ENCODE measurements around the gene HSP90AA1.
A peak's percentile ranks its signal among the peaks of the same experiment; 100 is the strongest.
"Not testable (repeated sequence)": the region's sequence is repeated elsewhere in the genome, so short reads cannot be mapped to it uniquely, and the experiment has no call there.

The HSP90AA1 gene

DNA sequence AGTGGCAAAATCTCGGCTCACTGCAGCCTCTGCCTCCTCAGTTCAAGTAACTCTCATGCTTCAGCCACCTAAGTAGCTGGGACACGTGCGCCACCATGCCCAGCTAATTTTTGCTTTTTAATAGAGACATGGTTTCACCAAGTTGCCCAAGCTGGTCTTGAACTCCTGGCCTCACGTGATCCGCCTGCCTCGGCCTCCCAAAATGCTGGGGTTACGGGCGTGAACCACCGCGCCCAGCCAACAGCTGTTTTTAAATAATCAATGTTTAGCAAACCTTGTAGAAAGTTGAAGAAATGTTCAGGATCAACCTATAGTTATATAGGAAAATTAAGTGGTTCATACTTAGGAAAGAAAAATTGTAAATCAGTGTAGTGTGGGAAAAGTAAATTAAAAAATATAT, 6.0 kb upstream of the HSP90AA1 start:
- DNase-seq = no peak

DNA sequence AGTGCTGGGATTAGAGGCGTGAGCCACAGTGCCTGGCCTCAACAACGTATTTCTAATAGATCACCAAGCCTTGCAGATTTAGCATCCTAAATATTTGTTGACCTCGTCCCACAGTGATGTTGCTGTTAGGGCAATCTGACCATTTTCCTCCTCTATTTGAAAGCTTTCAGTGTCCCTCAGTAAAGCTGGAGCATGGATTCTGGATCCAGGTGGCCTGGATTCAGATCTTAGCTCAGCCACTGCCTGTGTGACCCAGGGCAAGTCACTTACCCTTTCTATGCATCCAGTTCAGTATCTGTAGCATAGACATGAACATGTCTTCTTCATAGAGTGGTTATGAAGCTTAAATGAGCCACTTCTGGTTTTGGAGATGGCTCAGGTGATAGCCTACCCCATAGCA, 3.9 kb upstream of the HSP90AA1 start:
- no peak for DNase-seq

DNA sequence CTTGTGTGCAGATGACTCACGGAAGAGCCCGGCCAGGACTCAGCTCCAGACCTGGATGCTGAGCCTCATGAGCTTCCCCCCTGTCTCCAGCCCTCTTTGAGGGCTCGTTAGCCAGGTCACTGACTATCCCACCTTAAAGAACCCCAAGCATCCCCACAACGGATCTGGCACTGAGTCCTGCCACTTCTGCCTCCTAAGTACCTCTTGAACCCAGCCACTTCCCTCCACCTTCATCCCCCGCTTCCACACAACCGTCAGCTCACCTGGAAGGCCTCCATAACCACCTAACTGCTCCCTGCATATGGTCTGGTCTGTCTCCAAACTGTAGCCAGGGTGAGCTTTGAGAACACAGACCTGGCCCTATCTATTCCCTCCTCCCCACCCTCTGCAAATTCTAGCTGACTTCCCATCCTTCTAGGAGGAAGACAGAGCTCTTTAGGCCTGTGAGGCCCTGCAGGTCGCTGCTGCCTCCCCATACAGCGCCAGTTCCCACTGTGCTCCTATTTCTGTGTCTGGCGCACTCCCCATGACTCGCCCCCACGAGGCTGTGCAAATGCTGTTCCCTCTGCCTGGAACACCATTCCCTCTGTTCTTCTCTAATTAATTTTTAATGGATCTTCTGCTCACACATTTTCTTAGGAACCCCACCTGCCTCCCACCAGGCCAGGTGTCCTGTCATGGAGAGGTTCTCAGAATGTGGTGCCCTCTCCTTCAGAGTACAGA, 2.9 kb upstream of the HSP90AA1 start:
- DNase-seq = no peak

DNA sequence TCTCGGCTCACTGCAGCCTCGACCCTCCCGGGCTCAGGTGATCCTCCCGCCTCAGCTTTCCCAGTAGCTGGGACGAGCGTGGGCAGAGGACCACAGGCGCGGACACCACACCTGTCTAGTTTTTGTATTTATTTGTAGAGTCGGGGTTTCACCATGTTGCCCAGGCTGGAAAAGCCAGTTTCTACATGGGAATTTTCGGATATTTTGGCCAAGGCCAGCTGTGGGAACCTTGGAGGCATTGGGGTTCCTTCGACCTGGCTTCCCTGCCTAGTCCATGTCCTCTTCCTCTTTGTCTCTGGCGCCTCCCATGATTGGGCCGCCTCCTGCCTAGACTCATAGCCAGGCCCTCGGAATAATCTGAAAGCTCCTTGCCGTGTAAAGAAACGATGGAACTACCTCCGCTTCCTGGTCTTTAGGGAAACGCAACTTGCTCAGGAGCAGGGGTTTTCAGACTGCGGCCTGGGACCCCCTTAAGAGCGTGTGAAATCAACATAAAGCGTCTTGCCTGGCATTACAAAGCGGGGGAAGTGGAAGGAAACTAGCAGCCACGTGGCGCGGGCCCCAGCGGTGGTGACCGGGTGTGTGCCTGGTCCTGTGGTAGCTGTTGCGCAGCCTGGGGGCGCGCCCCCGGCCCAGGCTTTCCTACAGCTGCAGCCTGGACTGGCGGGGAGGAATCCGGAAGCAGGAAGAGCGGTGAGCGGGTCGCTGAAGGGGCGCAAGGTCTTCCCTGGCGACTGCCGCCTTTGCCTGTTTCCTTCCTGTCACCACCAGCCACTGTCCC, 1.4 kb upstream of the HSP90AA1 start:
- no peak for DNase-seq

DNA sequence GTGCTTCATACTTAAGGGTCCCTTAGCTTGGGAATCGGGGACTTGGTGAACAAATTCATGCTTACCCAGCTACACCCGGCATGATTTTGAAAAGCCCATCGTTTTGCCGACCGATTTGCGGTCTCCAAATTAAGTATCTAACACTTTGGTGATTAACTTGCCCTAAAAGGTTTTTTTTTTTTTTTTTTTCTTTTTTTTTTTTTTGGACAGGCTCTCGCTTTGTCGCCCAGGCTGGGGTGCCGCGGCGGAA, 843 bp upstream of the HSP90AA1 start:
- DNase-seq = no peak

DNA sequence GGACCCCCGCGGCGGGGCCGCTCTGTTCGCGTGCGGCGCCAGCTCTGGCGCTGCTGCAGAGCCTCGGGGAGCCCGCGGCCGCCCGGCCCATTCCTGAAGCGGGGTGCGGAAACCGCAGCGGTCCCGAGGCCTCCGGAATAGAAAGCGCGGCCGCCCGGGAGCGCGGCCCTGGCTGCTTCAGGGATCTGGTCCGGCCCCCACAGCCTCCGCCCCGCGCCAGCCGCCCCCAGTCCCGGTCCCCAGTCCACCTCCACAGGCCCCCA, 204 bp downstream of the HSP90AA1 start:
- no peak for DNase-seq

DNA sequence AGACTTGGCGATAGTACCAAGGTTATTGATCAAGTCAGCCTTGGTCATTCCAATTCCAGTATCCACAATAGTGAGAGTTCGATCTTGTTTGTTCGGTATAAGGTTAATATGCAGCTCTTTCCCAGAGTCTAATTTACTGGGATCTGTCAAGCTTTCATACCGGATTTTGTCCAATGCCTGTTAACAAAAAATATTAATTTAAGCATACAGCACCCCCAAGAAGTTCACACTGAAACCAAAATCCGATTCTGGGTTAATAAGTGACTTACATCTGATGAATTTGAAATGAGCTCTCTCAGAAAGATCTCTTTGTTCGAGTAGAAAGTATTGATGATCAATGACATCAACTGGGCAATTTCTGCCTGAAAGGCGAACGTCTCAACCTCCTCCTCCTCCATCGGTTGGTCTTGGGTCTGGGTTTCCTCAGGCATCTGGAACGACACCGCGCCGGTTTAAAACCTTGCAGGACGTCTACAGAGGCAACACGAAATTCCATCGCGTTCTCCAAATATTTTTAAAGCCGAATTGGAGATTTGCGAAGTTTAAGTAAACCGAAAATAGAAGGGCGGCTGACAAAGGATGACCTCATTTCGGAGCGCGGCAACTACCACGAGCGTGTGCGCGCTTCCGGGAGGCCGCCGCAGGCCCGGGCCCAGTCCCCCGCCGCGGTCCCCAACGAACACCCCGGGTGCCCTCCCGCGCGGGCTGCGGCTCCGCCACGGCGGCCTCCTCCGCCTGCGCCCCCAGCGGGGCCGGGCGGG, 716 bp downstream of the HSP90AA1 start:
- no peak for DNase-seq

DNA sequence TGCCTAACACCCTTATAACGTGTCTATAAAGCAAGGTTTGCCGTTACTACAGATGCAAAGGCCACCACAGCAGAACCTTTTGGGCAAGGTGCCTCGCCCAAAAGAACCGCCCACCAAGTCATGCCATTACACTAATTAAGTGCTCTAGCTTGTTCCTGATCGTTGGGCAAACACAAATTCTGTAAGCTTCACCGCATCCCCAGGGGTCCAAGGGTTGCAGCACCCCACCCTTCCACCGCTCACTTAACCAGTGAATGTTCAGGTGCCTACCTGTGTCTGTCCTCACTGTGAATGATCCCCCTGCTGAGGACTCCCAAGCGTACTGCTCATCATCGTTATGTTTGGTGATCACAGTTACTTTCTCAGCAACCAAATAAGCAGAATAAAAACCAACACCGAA, 1.4 kb downstream of the HSP90AA1 start:
- no peak for DNase-seq

DNA sequence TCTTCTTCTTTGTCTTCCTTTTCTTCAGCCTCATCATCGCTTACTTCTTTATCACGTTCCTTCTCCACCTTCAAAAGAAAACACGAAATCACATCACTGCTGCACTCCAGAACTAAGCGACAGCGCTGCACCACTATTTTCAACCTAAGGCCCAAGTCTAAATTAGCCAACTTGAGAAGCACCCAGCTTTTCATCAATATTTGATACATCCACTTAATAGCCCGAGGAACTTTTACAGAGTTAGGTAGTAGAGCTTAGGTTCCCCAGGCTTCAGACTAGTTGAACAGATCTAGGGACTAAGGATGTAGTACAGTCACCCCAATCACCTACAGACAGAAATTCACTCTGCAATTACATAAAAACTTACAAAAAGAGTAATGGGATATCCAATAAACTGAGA, 1.9 kb downstream of the HSP90AA1 start:
- DNase-seq = no peak

DNA sequence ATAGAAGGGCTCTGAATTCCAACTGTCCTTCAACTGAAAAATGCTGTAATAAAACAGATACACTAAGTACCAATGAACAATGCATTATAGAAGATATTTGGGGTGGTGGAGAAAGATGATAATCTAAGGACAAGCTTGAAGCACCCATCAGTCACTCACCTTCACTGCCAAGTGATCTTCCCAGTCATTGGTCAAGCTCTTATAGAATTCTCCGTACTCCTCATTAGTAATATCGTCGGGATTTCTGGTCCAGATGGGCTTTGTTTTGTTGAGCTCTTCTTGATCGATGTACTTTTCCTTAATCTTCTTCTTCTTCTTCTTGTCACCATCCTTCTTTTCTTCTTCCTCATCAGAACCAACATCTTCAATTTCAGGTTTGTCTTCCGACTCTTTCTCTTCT, 2.3 kb downstream of the HSP90AA1 start:
- DNase-seq = not testable (repeated sequence)

DNA sequence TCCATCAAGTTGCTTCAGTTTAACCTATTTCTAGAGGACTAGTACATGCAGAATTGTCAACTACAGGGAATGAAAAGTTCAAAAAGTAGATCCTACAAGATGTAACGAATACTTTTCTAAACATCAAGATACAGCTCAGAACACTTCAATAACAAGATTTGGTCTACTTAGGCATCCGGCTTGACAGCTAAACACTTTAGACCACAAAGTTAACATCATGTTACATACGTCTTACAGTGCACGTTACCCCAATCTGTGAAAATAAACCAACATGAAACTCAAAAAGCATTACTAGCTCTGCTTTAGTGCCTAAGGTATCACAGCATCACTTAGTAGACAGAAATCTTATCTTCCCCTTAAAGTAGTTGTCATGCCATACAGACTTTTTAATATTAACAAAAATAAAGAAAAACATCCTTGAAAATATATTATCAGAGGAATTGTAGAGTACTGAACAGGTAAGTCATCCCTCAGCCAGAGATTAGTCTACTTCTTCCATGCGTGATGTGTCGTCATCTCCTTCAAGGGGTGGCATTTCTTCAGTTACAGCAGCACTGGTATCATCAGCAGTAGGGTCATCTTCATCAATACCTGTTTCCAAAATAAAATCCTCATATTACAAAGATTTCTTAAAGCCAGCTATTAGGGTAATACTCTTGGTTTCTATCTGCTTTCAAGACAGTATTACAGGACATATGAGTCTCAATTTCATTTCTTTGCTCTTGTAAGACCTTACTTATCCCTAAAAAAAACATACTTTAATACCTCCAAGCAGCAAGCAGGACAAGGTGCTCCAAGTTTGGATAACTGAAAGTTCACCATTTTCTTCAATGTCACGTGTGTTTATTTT, 5.4 kb downstream of the HSP90AA1 start:
- DNase-seq = no peak

DNA sequence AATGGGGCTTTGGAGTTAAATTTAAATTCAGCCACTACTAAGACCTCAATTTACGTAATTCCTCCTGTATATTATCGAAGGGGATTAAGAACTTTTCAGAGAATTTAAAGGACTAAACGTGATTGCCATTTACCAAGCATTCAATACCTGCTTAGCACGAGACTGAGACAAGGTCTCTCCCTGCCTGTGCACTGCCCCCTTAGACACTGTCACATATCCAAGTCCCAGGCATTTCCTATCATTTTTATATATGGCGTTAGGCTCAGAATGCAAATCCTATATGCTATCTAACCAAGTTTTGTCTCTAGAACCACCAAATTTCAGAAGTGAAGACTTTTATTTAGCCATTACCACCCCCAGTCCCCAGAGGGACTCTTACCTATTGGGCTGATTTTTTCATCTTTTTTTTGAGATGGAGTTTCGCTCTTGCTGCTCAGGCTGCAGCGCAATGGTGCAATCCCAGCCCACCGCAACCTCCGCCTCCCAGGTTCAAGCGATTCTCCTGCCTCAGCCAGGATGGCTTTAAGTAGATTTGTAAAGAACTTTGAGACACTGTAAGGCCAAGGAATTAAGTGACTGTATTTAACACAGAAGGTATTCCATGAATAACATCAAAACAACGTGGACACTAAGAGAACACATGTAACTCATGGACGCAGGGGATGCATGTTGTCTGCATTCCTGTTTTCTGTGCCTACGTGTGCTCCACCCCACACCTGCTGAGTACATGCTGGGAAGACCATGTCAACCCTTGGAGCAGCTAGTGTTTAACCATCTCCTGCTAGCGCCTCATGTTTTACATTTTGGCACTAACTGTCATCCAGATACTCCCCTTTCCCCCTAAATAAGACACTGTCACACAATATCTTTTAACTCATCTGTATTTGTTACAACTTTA, 6.4 kb downstream of the HSP90AA1 start:
- no peak for DNase-seq

DNA sequence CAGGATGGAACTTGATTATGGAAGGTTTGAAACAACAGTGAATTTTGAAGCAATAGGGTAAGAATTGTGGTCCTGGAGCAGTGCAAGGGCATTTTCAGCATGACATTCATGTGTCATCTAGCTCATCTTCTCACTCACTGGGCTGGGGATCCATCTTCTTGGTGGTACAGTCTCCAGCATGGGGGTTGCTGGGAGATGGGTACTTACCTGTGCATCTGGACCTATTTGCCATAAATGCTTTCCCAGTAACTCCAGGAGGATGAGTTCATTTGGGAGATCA, 7.2 kb downstream of the HSP90AA1 start:
- DNase-seq = no peak

DNA sequence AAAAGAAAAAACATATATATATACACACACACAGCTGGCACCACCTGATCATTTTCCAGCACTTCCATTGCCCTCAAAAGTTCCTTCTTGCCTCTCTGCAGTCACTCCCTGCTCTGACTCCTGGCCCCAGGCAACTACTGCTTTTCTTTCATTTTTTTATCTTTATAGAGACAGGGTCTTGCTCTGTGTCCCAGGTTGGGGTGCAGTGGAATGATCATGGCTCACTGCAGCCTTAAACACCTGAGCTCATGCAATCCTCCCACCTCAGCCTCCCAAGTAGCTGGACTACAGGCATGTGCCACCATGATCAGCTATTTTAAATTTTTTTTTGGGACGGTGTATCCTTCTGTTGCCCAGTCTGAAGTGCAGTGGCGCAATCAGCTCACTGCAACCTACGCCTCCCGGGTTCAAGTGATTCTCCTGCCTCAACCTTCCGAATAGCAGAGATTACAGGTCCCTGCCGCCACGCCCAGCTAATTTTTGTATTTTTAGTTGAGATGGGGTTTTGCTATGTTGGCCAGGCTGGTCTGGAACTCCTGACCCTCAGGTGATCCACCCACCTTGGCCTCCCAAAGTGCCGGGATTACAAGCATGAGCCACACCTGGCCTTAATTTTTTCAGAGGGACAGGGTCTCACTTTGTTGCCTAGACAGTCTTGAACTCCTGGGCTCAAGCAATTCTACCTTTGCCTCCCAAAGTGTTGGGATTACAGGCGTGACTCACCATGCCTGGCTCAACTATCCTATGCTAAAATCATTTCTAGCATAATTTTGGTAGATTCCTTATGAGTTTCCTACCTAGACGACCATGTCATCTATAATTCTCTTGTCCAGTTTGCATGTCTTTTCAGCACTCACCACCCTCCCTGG, 7.8 kb downstream of the HSP90AA1 start:
- DNase-seq = no peak

DNA sequence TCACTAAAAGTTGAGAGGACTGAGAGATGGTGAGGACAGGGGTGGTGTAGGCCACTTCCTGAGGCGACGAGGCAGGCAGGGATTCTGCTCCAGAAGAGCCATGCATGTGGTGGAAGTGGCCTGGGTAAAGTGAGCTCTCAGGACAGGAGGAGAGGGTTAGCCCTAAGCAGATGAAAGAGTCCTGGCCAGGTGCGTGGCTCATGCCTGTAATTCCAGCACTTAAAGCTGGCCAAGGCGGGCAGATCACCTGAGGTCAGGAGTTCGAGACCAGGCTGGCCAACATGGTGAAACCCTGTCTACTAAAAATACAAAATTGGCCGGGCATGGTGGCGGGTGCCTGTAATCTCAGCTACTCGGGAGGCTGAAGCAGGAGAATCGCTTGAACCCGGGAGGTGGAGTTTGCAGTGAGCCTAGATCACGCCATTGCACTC, 8.5 kb downstream of the HSP90AA1 start:
- DNase-seq = not testable (repeated sequence)

DNA sequence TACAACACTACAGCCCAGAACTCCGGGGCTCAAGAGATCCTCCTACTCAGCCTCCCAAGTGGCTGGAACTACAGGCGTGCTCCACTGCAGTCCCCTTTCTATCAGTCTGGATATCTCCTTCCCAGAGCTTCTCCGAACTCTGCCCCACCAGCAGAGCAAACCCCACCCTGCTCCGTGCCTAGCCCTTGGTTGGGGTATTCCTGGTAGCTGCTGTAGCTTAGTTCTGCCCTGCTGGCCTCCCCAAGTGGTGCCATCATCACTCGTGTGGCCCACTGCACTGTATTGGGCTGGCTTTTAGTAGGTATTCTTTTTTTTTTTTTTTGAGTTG, 9.5 kb downstream of the HSP90AA1 start:
- DNase-seq = no peak

DNA sequence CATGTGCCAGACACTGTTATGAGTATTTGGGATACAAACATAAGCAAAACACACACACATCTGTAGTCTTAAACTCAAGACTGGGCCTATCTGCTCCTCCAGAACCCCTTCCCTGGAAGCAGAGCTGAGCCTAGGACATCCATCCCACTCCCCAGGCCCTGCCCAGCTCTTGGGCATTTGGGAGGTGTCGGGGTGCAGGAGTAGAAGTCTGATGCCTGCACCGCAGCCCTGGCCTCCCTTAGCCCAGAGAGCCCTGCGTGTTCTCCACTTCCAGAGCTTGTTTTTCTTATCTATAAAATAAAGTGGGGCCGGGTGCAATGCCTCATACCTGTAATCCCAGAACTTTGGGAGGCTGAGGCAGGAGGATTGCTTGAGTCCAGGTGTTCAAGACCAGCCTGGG, 11.7 kb downstream of the HSP90AA1 start:
- no peak for DNase-seq

DNA sequence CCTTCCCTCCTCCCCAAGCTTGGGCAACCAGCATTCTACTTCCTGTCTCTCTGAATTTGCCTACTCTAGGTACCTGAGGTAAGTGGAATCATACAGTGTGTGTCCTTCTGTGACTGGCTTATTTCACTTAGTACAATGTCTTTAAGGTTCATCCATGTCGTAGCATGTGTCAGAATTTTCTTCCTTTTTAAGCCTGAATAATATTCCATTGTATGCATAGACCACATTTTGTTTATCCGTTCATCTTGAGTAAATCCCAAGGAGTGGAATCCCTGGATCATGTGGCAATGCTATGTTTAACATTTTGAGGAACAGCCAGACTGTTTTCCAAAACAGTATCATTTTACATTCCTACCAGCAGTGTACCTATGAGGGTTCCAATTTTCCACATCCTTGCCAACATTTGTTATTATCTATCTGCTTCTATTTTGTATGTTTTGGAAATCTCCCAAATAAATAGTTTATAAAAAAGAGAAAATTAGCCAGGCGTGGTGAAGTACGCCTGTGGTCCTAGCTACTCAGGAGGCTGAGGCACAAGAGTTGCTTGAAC, 12.4 kb downstream of the HSP90AA1 start:
- no peak for DNase-seq

DNA sequence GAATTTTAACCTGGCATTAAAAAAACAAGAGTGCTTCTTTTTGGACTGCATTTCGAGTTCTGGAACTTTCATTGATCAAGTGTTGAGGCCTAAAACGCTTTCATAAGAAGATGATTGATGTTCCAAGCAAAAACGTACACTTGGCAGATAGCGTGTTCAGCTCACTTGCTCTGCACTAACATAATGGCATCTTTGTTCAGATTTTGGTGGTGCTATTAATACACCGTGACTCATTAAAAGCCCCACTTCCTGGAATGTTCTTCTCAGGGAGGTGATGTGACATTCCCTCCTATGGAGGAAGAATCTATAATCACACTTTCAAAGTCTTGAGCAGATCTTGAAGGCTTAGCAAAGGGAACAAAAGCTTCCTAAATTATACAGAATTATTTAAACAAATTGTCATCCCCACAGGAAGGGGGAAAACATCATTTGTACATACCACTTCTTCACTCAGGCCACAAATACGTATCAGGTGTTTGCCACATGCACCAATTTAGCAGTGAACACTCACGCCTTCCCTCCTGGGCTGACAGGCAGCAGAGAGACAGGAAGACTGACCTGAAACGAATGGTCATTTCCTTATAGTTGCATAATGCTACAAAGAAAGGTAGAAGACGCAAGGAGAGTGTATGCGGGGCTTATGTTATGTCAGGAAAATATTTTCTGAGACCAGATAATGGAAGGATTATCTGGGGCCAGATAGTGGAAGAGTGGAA, 15.4 kb downstream of the HSP90AA1 start:
- peak; percentile 19 for DNase-seq

DNA sequence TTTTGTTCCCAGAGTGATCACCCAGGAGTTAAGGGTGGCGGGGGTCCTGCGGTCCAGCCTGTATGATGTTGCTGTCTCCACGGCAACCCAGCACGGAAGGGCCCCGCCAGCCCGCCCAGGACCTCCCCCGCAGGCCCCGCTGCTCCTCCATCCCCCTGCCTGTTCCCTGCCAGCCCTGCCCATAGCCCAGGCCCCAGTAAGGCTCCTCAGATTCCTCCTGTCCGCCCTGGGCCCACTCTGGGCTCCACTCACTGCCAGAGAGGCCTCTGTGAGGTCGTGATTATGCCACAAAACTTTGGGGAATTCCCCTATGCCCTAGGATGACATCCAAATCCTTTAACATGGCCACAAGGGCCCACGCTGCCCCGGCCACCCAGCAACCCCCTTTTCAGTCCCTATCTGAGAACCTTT, 20.8 kb downstream of the HSP90AA1 start:
- no peak for DNase-seq

DNA sequence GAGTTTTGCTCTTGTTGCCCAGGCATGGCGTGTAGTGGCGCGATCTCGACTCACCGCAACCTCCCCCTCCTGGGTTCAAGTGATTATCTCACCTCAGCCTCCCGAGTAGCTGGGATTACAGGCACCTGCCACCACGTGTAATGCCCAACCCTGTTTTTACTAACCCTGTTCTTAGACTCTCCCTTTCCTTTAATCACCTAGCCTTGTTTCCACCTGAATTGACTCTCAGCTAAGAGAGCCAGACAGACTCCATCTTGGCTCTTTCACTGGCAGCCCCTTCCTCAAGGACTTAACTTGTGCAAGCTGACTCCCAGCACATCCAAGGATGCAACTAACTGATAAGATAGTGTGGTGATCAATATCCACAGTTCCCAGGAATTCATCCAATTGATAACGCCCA, 22.3 kb downstream of the HSP90AA1 start:
- DNase-seq = not testable (repeated sequence)

Measured in NCI-H1048 (cell line).